Glutamatergic neuron (in vitro differentiated cells): ENCODE measurements around the gene VAC14. TPM values are rescaled to one million over a fixed set of nuclear protein-coding genes. Genes with fewer than 3 reads are reported as not detected.
A peak's percentile ranks its signal among the peaks of the same experiment; 100 is the strongest.

Experiments used
- DNase-seq: peaks from one replicate; pipeline ENCODE4 v3.0.0; 2022
- H3K27ac Mint-ChIP-seq: one replicate; pipeline ENCODE4 v1.8.0; 2020; ENCODE audit warnings: mild to moderate bottlenecking, mixed read lengths, inconsistent platforms; ENCODE audit not compliant: unreplicated experiment
- H3K27me3 Mint-ChIP-seq: one replicate; pipeline ENCODE4 v1.8.0; 2020; ENCODE audit warnings: mild to moderate bottlenecking, moderate library complexity, mixed read lengths, inconsistent platforms; ENCODE audit not compliant: unreplicated experiment
- H3K36me3 Mint-ChIP-seq: one replicate; pipeline ENCODE4 v1.8.0; 2020; ENCODE audit warnings: mild to moderate bottlenecking, mixed read lengths, inconsistent platforms; ENCODE audit not compliant: unreplicated experiment
- H3K4me1 Mint-ChIP-seq: one replicate; pipeline ENCODE4 v1.8.0; 2020; ENCODE audit warnings: mild to moderate bottlenecking, low read depth, mixed read lengths, inconsistent platforms; ENCODE audit not compliant: unreplicated experiment
- H3K4me3 Mint-ChIP-seq: one replicate; pipeline ENCODE4 v1.8.0; 2020; ENCODE audit warnings: mild to moderate bottlenecking, mixed read lengths, inconsistent platforms; ENCODE audit not compliant: unreplicated experiment
- H3K9me3 Mint-ChIP-seq: one replicate; pipeline ENCODE4 v1.8.0; 2020; ENCODE audit warnings: mild to moderate bottlenecking, moderate library complexity, mixed read lengths, inconsistent platforms; ENCODE audit not compliant: unreplicated experiment
- CTCF ChIP-seq: fragments of 200-600 bp; sonication (generic); IDR thresholded peaks from one replicate; pipeline ENCODE4 v1.5.0; 2021; ENCODE audit not compliant: partially characterized antibody, unreplicated experiment
- total RNA-seq: library from RNA; stranded (reverse); fragmentation: NEBNext Ultra II Directional; extraction: Animal tissue kit (Norgen Biotek cat#: 25700); gene quantifications from one replicate; pipeline ENCODE4 v1.2.1, GENCODE V29; 2021; ENCODE audit not compliant: unreplicated experiment

The VAC14 gene
- total RNA-seq, 1 donor from 2014 or later, result 50.2 TPM

GRCh38 chr16:70678121-70678897, 122.6 kb downstream of the VAC14 start:
- no peak for TF ChIP-seq CTCF
- Mint-ChIP-seq H3K4me3 (no peak overlapping the region), H3K27ac (no peak overlapping the region), H3K36me3 (no peaks in the 10 kb centered on the region), H3K27me3 (peaks cover 4% of the 10 kb centered on the region), H3K4me1 (no peaks in the 10 kb centered on the region), H3K9me3 (no peaks in the 10 kb centered on the region)
- no peak for DNase-seq

GRCh38 chr16:70677499-70678120, 123.3 kb downstream of the VAC14 start:
- Mint-ChIP-seq H3K4me1 (no peaks in the 10 kb centered on the region), H3K9me3 (no peaks in the 10 kb centered on the region), H3K27me3 (peaks cover 4% of the 10 kb centered on the region), H3K27ac (no peak overlapping the region), H3K4me3 (no peak overlapping the region), H3K36me3 (no peaks in the 10 kb centered on the region)
- no peak for TF ChIP-seq CTCF
- peak; percentile 15 for DNase-seq

- Mint-ChIP-seq H3K4me3 (no peak overlapping the region), H3K4me1 (no peaks in the 10 kb centered on the region), H3K27me3 (peaks cover 4% of the 10 kb centered on the region), H3K9me3 (no peaks in the 10 kb centered on the region), H3K36me3 (no peaks in the 10 kb centered on the region), H3K27ac (no peak overlapping the region)
- TF ChIP-seq CTCF, result no peak
- no peak for DNase-seq
Observed at GRCh38 chr16:70676675-70677498, 124.1 kb downstream of the VAC14 start.

GRCh38 chr16:70675851-70676513, 125.0 kb downstream of the VAC14 start:
- TF ChIP-seq CTCF, result no peak
- Mint-ChIP-seq H3K9me3 (no peaks in the 10 kb centered on the region), H3K27ac (no peak overlapping the region), H3K4me1 (no peaks in the 10 kb centered on the region), H3K36me3 (no peaks in the 10 kb centered on the region), H3K27me3 (peaks cover 4% of the 10 kb centered on the region), H3K4me3 (no peak overlapping the region)
- DNase-seq, result peak; percentile 23
